HepG2 (cell line): ENCODE data around the gene PKLR. TPM values are rescaled to one million over a fixed set of nuclear protein-coding genes. Genes with fewer than 3 reads are reported as not detected.

Experiments used
- CBX2 ChIP-seq, 2 experiments: fragments of 200-600 bp in 1 of 2; sonication (generic); formaldehyde crosslinking in 1 of 2; IDR thresholded peaks; 2 replicates each; pipeline versions ENCODE4 v1.7.0 to v1.8.1; 2018 to 2022; ENCODE audit warnings: low read depth in 2 of 2, low read length in 1 of 2, mild to moderate bottlenecking in 1 of 2, missing genetic modification reagents in 1 of 2
- DZIP1 ChIP-seq: sonication (generic); formaldehyde crosslinking; IDR thresholded peaks from 2 replicates; pipeline ENCODE4 v1.5.0; 2020; ENCODE audit warnings: mild to moderate bottlenecking, missing genetic modification reagents
- FOXK1 ChIP-seq: sonication (generic); formaldehyde crosslinking; IDR thresholded peaks from 2 replicates; pipeline ENCODE4 v1.4.0; 2020; ENCODE audit warnings: low read depth, missing genetic modification reagents, borderline replicate concordance
- KLF13 ChIP-seq: sonication (generic); formaldehyde crosslinking; IDR thresholded peaks from 2 replicates; pipeline ENCODE4 v1.4.0; 2020; ENCODE audit warnings: mild to moderate bottlenecking, missing genetic modification reagents
- MEF2D ChIP-seq: sonication (generic); formaldehyde crosslinking; IDR thresholded peaks from 2 replicates; pipeline ENCODE4 v1.5.1; 2020; ENCODE audit warnings: mild to moderate bottlenecking, missing genetic modification reagents
- MLX ChIP-seq: IDR thresholded peaks from 2 replicates; pipeline ENCODE4 v1.6.1; 2016
- MTERF4 ChIP-seq: sonication (generic); formaldehyde crosslinking; IDR thresholded peaks from 2 replicates; pipeline ENCODE4 v1.8.0; 2023; ENCODE audit warnings: mild to moderate bottlenecking, missing genetic modification reagents
- PLSCR1 ChIP-seq: sonication (generic); formaldehyde crosslinking; IDR thresholded peaks from 2 replicates; pipeline ENCODE4 v1.5.0; 2020; ENCODE audit warnings: missing genetic modification reagents, mild to moderate bottlenecking, borderline replicate concordance
- PRDM10 ChIP-seq: sonication (generic); formaldehyde crosslinking; IDR thresholded peaks from 2 replicates; pipeline ENCODE4 v1.4.0; 2020; ENCODE audit warnings: low read depth, missing genetic modification reagents
- RFX3 ChIP-seq: IDR thresholded peaks from 2 replicates; pipeline ENCODE4 v1.6.1; 2016; ENCODE audit warnings: missing biosample characterization, missing genetic modification reagents
- SIN3A ChIP-seq: IDR thresholded peaks from 2 replicates; pipeline ENCODE4 v1.6.1; 2011; ENCODE audit warnings: low read depth, mild to moderate bottlenecking, control low read depth, low read length, borderline replicate concordance
- SKIL ChIP-seq: sonication (generic); formaldehyde crosslinking; IDR thresholded peaks from 2 replicates; pipeline ENCODE4 v1.8.0; 2022; ENCODE audit warnings: missing genetic modification reagents, mild to moderate bottlenecking, moderate library complexity, borderline replicate concordance
- ZKSCAN1 ChIP-seq: fragments of 150-350 bp; IDR thresholded peaks from 2 replicates; pipeline ENCODE4 v1.6.1; 2014; ENCODE audit warnings: low read length
- ZNF350 ChIP-seq: sonication (generic); formaldehyde crosslinking; IDR thresholded peaks from 2 replicates; pipeline ENCODE4 v1.4.0; 2020; ENCODE audit warnings: mild to moderate bottlenecking, low read depth, missing genetic modification reagents, borderline replicate concordance
- ZNF501 ChIP-seq: sonication (generic); formaldehyde crosslinking; IDR thresholded peaks from 2 replicates; pipeline ENCODE4 v1.5.1; 2020; ENCODE audit warnings: mild to moderate bottlenecking, moderate library complexity, missing genetic modification reagents
- ZNF652 ChIP-seq: IDR thresholded peaks from 2 replicates; pipeline ENCODE4 v1.6.1; 2016; ENCODE audit warnings: low read depth, borderline replicate concordance
- polyA plus RNA-seq, 8 experiments: library from polyadenylated mRNA; depleted of rRNA in 3 of 8; stranded (reverse) in 7 of 8; unstranded in 1 of 8; fragments of >200 nt; fragmentation: Illumina TruSeq in 4 of 8; extraction: Trizol in 4 of 8; gene quantifications; 2 replicates each; pipeline versions ENCODE4 v1.2.1 to v1.2.3, GENCODE V29; 2011 to 2016; ENCODE audit warnings: low read depth in 4 of 8, missing spikeins in 1 of 8, mixed read lengths in 1 of 8; ENCODE audit not compliant: insufficient read depth in 1 of 8
- total RNA-seq, 5 experiments: library from RNA; depleted of rRNA; stranded (reverse); fragments of >200 nt; fragmentation: Illumina TruSeq; extraction: Trizol; gene quantifications; 2 replicates each; pipeline ENCODE4 v1.2.3, GENCODE V29; 2016; ENCODE audit warnings: low read depth in 1 of 5

PKLR gene
- total and polyA plus RNA-seq, 2 of the 13 experiments (the other 11 are each of a cell fraction or from before 2014, with no cell fraction given): 10.3 to 29.3 TPM

GRCh38 chr1:155261852-155262673 is 39.2 kb downstream of the PKLR start, which contains the start of gene SCAMP3 (continued):
- no peak; the same call in 1 of the 2 replicates for TF ChIP-seq DZIP1 (CRISPR knock-in tag)
- TF ChIP-seq SKIL (CRISPR knock-in tag): 0 out of 2 replicates have a peak, but pooled peaks have one; percentile 16
- TF ChIP-seq RFX3 (CRISPR knock-in tag): no peak
- no peak for TF ChIP-seq MEF2D (CRISPR knock-in tag)
- TF ChIP-seq MLX (CRISPR knock-in tag): peak; percentile 70; the same call in 1 of the 2 replicates
- no peak for TF ChIP-seq CBX2 (IDR thresholded peaks at IDR 0.05; ENCODE audit: low read depth, low read length)
- no peak for TF ChIP-seq CBX2 (CRISPR knock-in tag; IDR thresholded peaks at IDR 0.05; ENCODE audit: low read depth)
- no peak for TF ChIP-seq ZKSCAN1
- no peak for TF ChIP-seq KLF13 (CRISPR knock-in tag)
- TF ChIP-seq PRDM10: no peak
- TF ChIP-seq ZNF652: no peak; the same call in 1 of the 2 replicates
- TF ChIP-seq ZNF350 (CRISPR knock-in tag): peak; percentile 91; the same call in 1 of the 2 replicates
- peak; percentile 68; the same call in 1 of the 2 replicates for TF ChIP-seq MTERF4
- TF ChIP-seq FOXK1 (CRISPR knock-in tag): peak; percentile 87; the same call in 1 of the 2 replicates
- no peak for TF ChIP-seq PLSCR1
- peak; percentile 79 for TF ChIP-seq ZNF501 (CRISPR knock-in tag)
- TF ChIP-seq SIN3A: peak; percentile 84
